Measurements from ENCODE around the gene CLASP2. TPM values are rescaled to one million over a fixed set of nuclear protein-coding genes. Genes with fewer than 3 reads are reported as not detected.
"Not testable (repeated sequence)": the region's sequence is repeated elsewhere in the genome, so short reads cannot be mapped to it uniquely, and the experiment has no call there.

Gene CLASP2
- total RNA-seq, 1 donor from 2014 or later = 52.8 TPM

GRCh38 chr3:33659856-33660434 lies 58.1 kb downstream of the CLASP2 start:
- Mint-ChIP-seq H3K9me3 (ENCODE audit: low read depth) (no peaks in the 10 kb centered on the region), H3K4me1 (ENCODE audit: low read depth) (peaks cover 36% of the 10 kb centered on the region), H3K27me3 (ENCODE audit: low read depth) (no peaks in the 10 kb centered on the region), H3K27ac (ENCODE audit: unreplicated experiment) (peak overlapping the region; percentile 79), H3K4me3 (ENCODE audit: unreplicated experiment) (peak overlapping the region; percentile 68), H3K36me3 (ENCODE audit: low read depth) (no peaks in the 10 kb centered on the region)
- TF ChIP-seq CTCF (IDR thresholded peaks at IDR 0.05) = no peak
- no peak for DNase-seq (ENCODE audit: low spot score)

GRCh38 chr3:33658991-33659848 lies 58.8 kb downstream of the CLASP2 start:
- H3K27ac Mint-ChIP-seq (ENCODE audit: unreplicated experiment) = peak overlapping the region; percentile 79
- peaks cover 32% of the 10 kb centered on the region for H3K4me1 Mint-ChIP-seq (ENCODE audit: low read depth)
- no peaks in the 10 kb centered on the region for H3K27me3 Mint-ChIP-seq (ENCODE audit: low read depth)
- no peak for DNase-seq (ENCODE audit: low spot score)
- no peak for TF ChIP-seq CTCF (IDR thresholded peaks at IDR 0.05)
- no peaks in the 10 kb centered on the region for H3K9me3 Mint-ChIP-seq (ENCODE audit: low read depth)
- peak overlapping the region; percentile 68 for H3K4me3 Mint-ChIP-seq (ENCODE audit: unreplicated experiment)
- no peaks in the 10 kb centered on the region for H3K36me3 Mint-ChIP-seq (ENCODE audit: low read depth)

GRCh38 chr3:33658621-33658990 lies 59.4 kb downstream of the CLASP2 start:
- TF ChIP-seq CTCF (IDR thresholded peaks at IDR 0.05) = no peak
- Mint-ChIP-seq H3K4me1 (ENCODE audit: low read depth) (peaks cover 26% of the 10 kb centered on the region), H3K36me3 (ENCODE audit: low read depth) (no peaks in the 10 kb centered on the region), H3K27me3 (ENCODE audit: low read depth) (no peaks in the 10 kb centered on the region), H3K27ac (ENCODE audit: unreplicated experiment) (peak overlapping the region; percentile 79), H3K4me3 (ENCODE audit: unreplicated experiment) (peak overlapping the region; percentile 68), H3K9me3 (ENCODE audit: low read depth) (no peaks in the 10 kb centered on the region)
- no peak for DNase-seq (ENCODE audit: low spot score)

- Mint-ChIP-seq H3K4me1 (ENCODE audit: low read depth) (peaks cover 25% of the 10 kb centered on the region), H3K27me3 (ENCODE audit: low read depth) (no peaks in the 10 kb centered on the region), H3K36me3 (ENCODE audit: low read depth) (no peaks in the 10 kb centered on the region), H3K9me3 (ENCODE audit: low read depth) (no peaks in the 10 kb centered on the region), H3K27ac (ENCODE audit: unreplicated experiment) (no peak overlapping the region), H3K4me3 (ENCODE audit: unreplicated experiment) (no peak overlapping the region)
- TF ChIP-seq CTCF (IDR thresholded peaks at IDR 0.05) = no peak
- DNase-seq (ENCODE audit: low spot score) = no peak
Observed at GRCh38 chr3:33658039-33658438, 60.0 kb downstream of the CLASP2 start.

GRCh38 chr3:33652736-33653135 lies 65.3 kb downstream of the CLASP2 start:
- Mint-ChIP-seq H3K4me3 (ENCODE audit: unreplicated experiment) (no peak overlapping the region), H3K9me3 (ENCODE audit: low read depth) (no peaks in the 10 kb centered on the region), H3K36me3 (ENCODE audit: low read depth) (no peaks in the 10 kb centered on the region), H3K4me1 (ENCODE audit: low read depth) (peaks cover under 1% of the 10 kb centered on the region), H3K27ac (ENCODE audit: unreplicated experiment) (no peak overlapping the region), H3K27me3 (ENCODE audit: low read depth) (no peaks in the 10 kb centered on the region)
- TF ChIP-seq CTCF (IDR thresholded peaks at IDR 0.05) = no peak
- no peak for DNase-seq (ENCODE audit: low spot score)

- H3K9me3 Mint-ChIP-seq (ENCODE audit: low read depth); H3K4me3 Mint-ChIP-seq (ENCODE audit: unreplicated experiment); H3K36me3 Mint-ChIP-seq (ENCODE audit: low read depth); DNase-seq (ENCODE audit: low spot score); H3K27me3 Mint-ChIP-seq (ENCODE audit: low read depth); H3K27ac Mint-ChIP-seq (ENCODE audit: unreplicated experiment); H3K4me1 Mint-ChIP-seq (ENCODE audit: low read depth): not testable (repeated sequence)
Observed at GRCh38 chr3:33651101-33651500, 67.0 kb downstream of the CLASP2 start.
